GF-D8 (cell line): ENCODE results near the gene KRTAP10-3.

Experiments
- DNase-seq: peaks from one replicate; lab custom pipeline; 2025; lab: John Stamatoyannopoulos, UW

KRTAP10-3 gene

GRCh38 chr21:44547656-44548331 lies 10.8 kb downstream of the KRTAP10-3 start:
- no peak for DNase-seq

- no peak for DNase-seq
Observed at GRCh38 chr21:44544566-44544965, 14.0 kb downstream of the KRTAP10-3 start.

- no peak for DNase-seq
Observed at GRCh38 chr21:44542716-44543115, 15.9 kb downstream of the KRTAP10-3 start.

GRCh38 chr21:44540741-44541288 lies 17.8 kb downstream of the KRTAP10-3 start:
- DNase-seq = no peak

- DNase-seq = no peak
Observed at GRCh38 chr21:44539991-44540666, 18.5 kb downstream of the KRTAP10-3 start, which contains the start of gene KRTAP10-1. TSS of gene KRTAP10-1 (minus strand) at chr21:44540195. CDS start at chr21:44540150, 45 bp downstream.

- no peak for DNase-seq
Observed at GRCh38 chr21:44539046-44539445, 19.5 kb downstream of the KRTAP10-3 start.

- DNase-seq = no peak
Observed at GRCh38 chr21:44537930-44538911, 20.4 kb downstream of the KRTAP10-3 start.

GRCh38 chr21:44535963-44536362 lies 22.6 kb downstream of the KRTAP10-3 start:
- DNase-seq = no peak

- no peak for DNase-seq
Observed at GRCh38 chr21:44534688-44535087, 23.9 kb downstream of the KRTAP10-3 start.

- DNase-seq = no peak
Observed at GRCh38 chr21:44533891-44534627, 24.5 kb downstream of the KRTAP10-3 start.

GRCh38 chr21:44533121-44533890 lies 25.3 kb downstream of the KRTAP10-3 start:
- DNase-seq = no peak

GRCh38 chr21:44532712-44533111 lies 25.9 kb downstream of the KRTAP10-3 start:
- no peak for DNase-seq

- no peak for DNase-seq
Observed at GRCh38 chr21:44531606-44532564, 26.7 kb downstream of the KRTAP10-3 start.

GRCh38 chr21:44530903-44531605 lies 27.5 kb downstream of the KRTAP10-3 start:
- no peak for DNase-seq

GRCh38 chr21:44530221-44530902 lies 28.2 kb downstream of the KRTAP10-3 start:
- DNase-seq = no peak

GRCh38 chr21:44529503-44530125 lies 29.0 kb downstream of the KRTAP10-3 start:
- no peak for DNase-seq

GRCh38 chr21:44529011-44529421 lies 29.6 kb downstream of the KRTAP10-3 start:
- no peak for DNase-seq

GRCh38 chr21:44528634-44528995 lies 30.0 kb downstream of the KRTAP10-3 start:
- no peak for DNase-seq
